Gastrocnemius medialis (tissue), 4 donors: ENCODE data around the gene BBOF1. TPM values are rescaled to one million over a fixed set of nuclear protein-coding genes. Genes with fewer than 3 reads are reported as not detected.
"Not testable (repeated sequence)": the region's sequence is repeated elsewhere in the genome, so short reads cannot be mapped to it uniquely, and the experiment has no call there.

Experiments used
- ATAC-seq, 2 donors: fragments of 150-250 bp; one replicate each; pipeline ENCODE4 v1.9.1; 2016
- DNase-seq, 2 donors: peaks; one replicate each; pipeline ENCODE4 v3.0.0-alpha.2; 2019
- H3K27ac ChIP-seq, 4 donors: fragments of 200-600 bp; sonication (generic); 1 replicate in 1 of 4; 2 replicates in 3 of 4; pipeline ENCODE4 v1.5.1; 2016 to 2018; ENCODE audit warnings: mild to moderate bottlenecking in 2 of 4, moderate library complexity in 1 of 4
- H3K27me3 ChIP-seq, 3 donors: fragments of 200-600 bp; sonication (generic) in 2 of 3; 1 replicate in 1 of 3; 2 replicates in 2 of 3; pipeline versions ENCODE4 v1.5.1 to v1.6.0; 2016 to 2019; ENCODE audit warnings: mild to moderate bottlenecking in 1 of 3, moderate library complexity in 1 of 3
- H3K36me3 ChIP-seq, 2 donors: fragments of 200-600 bp; sonication (generic) in 1 of 2; one replicate each; pipeline ENCODE4 v1.5.1; 2017 to 2018
- H3K4me1 ChIP-seq, 2 donors: fragments of 200-600 bp; sonication (generic) in 1 of 2; one replicate each; pipeline ENCODE4 v1.5.1; 2016 to 2017; ENCODE audit warnings: mild to moderate bottlenecking in 2 of 2
- H3K4me3 ChIP-seq, 4 donors: fragments of 200-600 bp; sonication (generic) in 3 of 4; 1 replicate in 1 of 4; 2 replicates in 3 of 4; pipeline ENCODE4 v1.5.1; 2016 to 2019; ENCODE audit warnings: mild to moderate bottlenecking in 2 of 4
- H3K9me3 ChIP-seq, 3 donors: fragments of 200-600 bp; sonication (generic) in 2 of 3; 1 replicate in 1 of 3; 2 replicates in 2 of 3; pipeline ENCODE4 v1.5.1; 2016 to 2019
- CTCF ChIP-seq, 5 experiments: fragments of 450-650 bp in 3 of 5; fragments of 200-600 bp in 2 of 5; sonication (generic) in 2 of 5; IDR thresholded peaks in 4 of 5; conservative IDR thresholded peaks in 1 of 5; 1 replicate in 4 of 5; 2 replicates in 1 of 5; pipeline ENCODE4 v1.5.1; 2016 to 2019; ENCODE audit warnings: antibody characterized with exemption in 5 of 5, mild to moderate bottlenecking in 3 of 5, moderate library complexity in 3 of 5
- POLR2A ChIP-seq, 2 donors: fragments of 450-650 bp; IDR thresholded peaks; one replicate each; pipeline ENCODE4 v1.6.1; 2017; ENCODE audit warnings: antibody characterized with exemption in 2 of 2, mild to moderate bottlenecking in 2 of 2, moderate library complexity in 2 of 2
- in situ Hi-C, 4 donors: fragments of 200-750 bp; cut with MboI; loops; one replicate each; pipeline versions ENCODE4 v1.15.0 to v1.8.0; 2017; ENCODE audit warnings: low sequenced_read_pairs in 4 of 4
- intact Hi-C: fragments of 100-400 bp; cut with DNase I; formaldehyde crosslinking; loops from one replicate; pipeline ENCODE4 v1.15.1; 2023; ENCODE audit warnings: low total_unique reads
- total RNA-seq, 4 donors: library from RNA; depleted of rRNA; stranded (reverse); fragments of >200 nt; gene quantifications; one replicate each; pipeline versions ENCODE4 v1.1.0 to v1.2.3, GENCODE V29; 2016

The BBOF1 gene
- total RNA-seq, 4 donors from 2014 or later, result 0.95 to 8.7 (median 1.9) TPM

- in situ Hi-C loops, result loop anchor here in 1 of 4 donors (10.0 kb wide), 1 partner anchor 145 kb away; no protein-coding TSS in a partner anchor
Measured at GRCh38 chr14:74109369-74109768, 90.2 kb downstream of the BBOF1 start.

GRCh38 chr14:74111395-74112216, 92.5 kb downstream of the BBOF1 start:
- H3K36me3 ChIP-seq, result peaks cover 0 to 13% of the 10 kb centered on the region in 2 donors
- H3K9me3 ChIP-seq, H3K27ac ChIP-seq, H3K4me3 ChIP-seq, DNase-seq, H3K4me1 ChIP-seq, H3K27me3 ChIP-seq: not testable (repeated sequence)
- TF ChIP-seq CTCF (IDR thresholded peaks at IDR 0.05 in 4 of 5, conservative IDR thresholded peaks at IDR 0.05 in 1 of 5), result peak in 4 of 5 experiments; percentile 36 to 60 (median 46)
- in situ Hi-C loops, result loop anchor here in 2 of 4 donors (5.0 to 10.0 kb wide), 2 partner anchors 141 to 143 kb away; no protein-coding TSS in a partner anchor
- intact Hi-C loops, result loop anchor here (2.0 kb wide), 2 partner anchors 139 to 149 kb away; no protein-coding TSS in a partner anchor
- ATAC-seq, result peak; percentile 68 to 72

More at GRCh38 chr14:74109369-74109768, 90.2 kb downstream of the BBOF1 start:
- DNase-seq (no peak), ATAC-seq (no peak)
- no peak overlapping the region for H3K27ac ChIP-seq
- no peaks in the 10 kb centered on the region for H3K4me1 ChIP-seq
- peaks cover 0 to 15% of the 10 kb centered on the region in 2 donors for H3K36me3 ChIP-seq
- intact Hi-C loops, result no loop called here
- TF ChIP-seq POLR2A (IDR thresholded peaks at IDR 0.05) (no peak), CTCF (IDR thresholded peaks at IDR 0.05 in 4 of 5, conservative IDR thresholded peaks at IDR 0.05 in 1 of 5) (no peak)
- H3K27me3 ChIP-seq, result no peaks in the 10 kb centered on the region
- H3K4me3 ChIP-seq, result no peak overlapping the region
- H3K9me3 ChIP-seq, result no peaks in the 10 kb centered on the region

Other genes with a start within 250 kb of the BBOF1 start
- gene PTGR2, start 167.5 kb upstream of the BBOF1 start, total RNA-seq, result 10 to 100 TPM in 2 of 4 donors, 1 to 10 TPM in 2; 5.6 to 15.7 (median 9.9) TPM
- gene ZNF410, start 132.5 kb upstream of the BBOF1 start, total RNA-seq, result 10 to 100 TPM; 22.6 to 33.2 (median 24.0) TPM
- 1 to 10 TPM; 5.0 to 7.7 (median 6.0) TPM for gene FAM161B, start 69.3 kb upstream of the BBOF1 start, total RNA-seq
- 10 to 100 TPM; 36.5 to 60.6 (median 42.2) TPM for gene COQ6, start 69.0 kb upstream of the BBOF1 start, total RNA-seq
- gene ENTPD5, start 61 bp upstream of the BBOF1 start, total RNA-seq, result 10 to 100 TPM in 1 of 4 donors, 1 to 10 TPM in 3; 5.4 to 10.2 (median 7.3) TPM
- gene ALDH6A1, start 65.1 kb downstream of the BBOF1 start, total RNA-seq, result 10 to 100 TPM in 3 of 4 donors, 1 to 10 TPM in 1; 5.9 to 26.3 (median 20.3) TPM
- 1 to 10 TPM; 3.4 to 5.6 (median 4.3) TPM for gene LIN52, start 65.6 kb downstream of the BBOF1 start, total RNA-seq
- gene VSX2, start 220.1 kb downstream of the BBOF1 start, total RNA-seq, result not detected